ENCODE measurements around the gene LUC7L2. TPM values are rescaled to one million over a fixed set of nuclear protein-coding genes. Genes with fewer than 3 reads are reported as not detected.
"Not testable (repeated sequence)": the region's sequence is repeated elsewhere in the genome, so short reads cannot be mapped to it uniquely, and the experiment has no call there.

The LUC7L2 gene
- total RNA-seq, 1 experiment from 2014 or later, result 94.4 TPM

- Mint-ChIP-seq H3K9me3 (no peaks in the 10 kb centered on the region), H3K4me1 (peaks cover 15% of the 10 kb centered on the region), H3K4me3 (no peak overlapping the region), H3K27ac (no peak overlapping the region), H3K36me3 (no peaks in the 10 kb centered on the region), H3K27me3 (ENCODE audit: low read depth) (no peaks in the 10 kb centered on the region)
- ChIA-PET POLR2A (interaction anchor here (0.6 to 0.7 kb wide), 3 partner anchors 19 to 150 kb away, joined by 4 read pairs; no protein-coding TSS in a partner anchor), CTCF (interaction anchor here (1.2 to 1.3 kb wide), 2 partner anchors 15 to 34 kb away, joined by 3 to 4 read pairs; no protein-coding TSS in a partner anchor)
- TF ChIP-seq ZNF121 (CRISPR knock-in tag; IDR thresholded peaks at IDR 0.05), result 0 out of 2 replicates have a peak, but pooled peaks have one; percentile 19
- TF ChIP-seq CDX4 (CRISPR knock-in tag; IDR thresholded peaks at IDR 0.05; ENCODE audit: borderline replicate concordance), result no peak
- no peak for DNase-seq (ENCODE audit: low spot score)
- ATAC-seq, result no peak
Observed at GRCh38 chr7:139354729-139355128, 5.0 kb upstream of the LUC7L2 start.

- POLR2A ChIA-PET, result interaction anchor here (0.6 kb wide), 2 partner anchors 19 to 136 kb away, joined by 4 read pairs; no protein-coding TSS in a partner anchor
- CTCF ChIA-PET, result interaction anchor here (1.2 to 1.3 kb wide), 2 partner anchors 15 to 34 kb away, joined by 3 to 4 read pairs; no protein-coding TSS in a partner anchor
- no peaks in the 10 kb centered on the region for H3K27me3 Mint-ChIP-seq (ENCODE audit: low read depth)
- no peak for TF ChIP-seq PREB (CRISPR knock-in tag; IDR thresholded peaks at IDR 0.05; ENCODE audit: borderline replicate concordance)
- no peak for TF ChIP-seq IRF2 (CRISPR knock-in tag; IDR thresholded peaks at IDR 0.05; ENCODE audit: borderline replicate concordance, low read depth)
- ATAC-seq, result no peak
- no peak overlapping the region for H3K27ac Mint-ChIP-seq
- peaks cover 15% of the 10 kb centered on the region for H3K4me1 Mint-ChIP-seq
- DNase-seq (ENCODE audit: low spot score), result no peak
- no peaks in the 10 kb centered on the region for H3K9me3 Mint-ChIP-seq
- no peak overlapping the region for H3K4me3 Mint-ChIP-seq
- no peaks in the 10 kb centered on the region for H3K36me3 Mint-ChIP-seq
Observed at GRCh38 chr7:139355320-139355719, 4.4 kb upstream of the LUC7L2 start.

GRCh38 chr7:139357729-139358506, 1.8 kb upstream of the LUC7L2 start:
- H3K36me3 Mint-ChIP-seq; H3K27me3 Mint-ChIP-seq (ENCODE audit: low read depth); POLR2A ChIA-PET; DNase-seq (ENCODE audit: low spot score); ATAC-seq; H3K9me3 Mint-ChIP-seq: not testable (repeated sequence)
- Mint-ChIP-seq H3K4me1 (peaks cover 28% of the 10 kb centered on the region), H3K4me3 (peak overlapping the region; percentile 81), H3K27ac (peak overlapping the region; percentile 97)
- CTCF ChIA-PET, result interaction anchor here (0.6 kb wide), 1 partner anchor 383 kb away, joined by 3 read pairs; no protein-coding TSS in a partner anchor
- TF ChIP-seq ZNF317 (CRISPR knock-in tag; IDR thresholded peaks at IDR 0.05; ENCODE audit: borderline replicate concordance, low read depth), result peak; percentile 60

GRCh38 chr7:139358541-139359365, 941 bp upstream of the LUC7L2 start:
- H3K4me1 Mint-ChIP-seq, result peaks cover 31% of the 10 kb centered on the region
- no peak for DNase-seq (ENCODE audit: low spot score)
- ChIA-PET POLR2A (interaction anchor here (0.6 to 1.9 kb wide), 7 partner anchors 11 to 1183 kb away, joined by 3 to 12 read pairs (median 3); partner anchors contain the start of genes FMC1 and KLRG2), CTCF (interaction anchor here (1.0 to 1.1 kb wide), 2 partner anchors 19 to 76 kb away, joined by 3 to 7 read pairs; no protein-coding TSS in a partner anchor)
- H3K27me3 Mint-ChIP-seq (ENCODE audit: low read depth), result no peaks in the 10 kb centered on the region
- H3K9me3 Mint-ChIP-seq, result no peaks in the 10 kb centered on the region
- no peak; the same call in 1 of the 2 replicates for ATAC-seq
- H3K36me3 Mint-ChIP-seq, result no peaks in the 10 kb centered on the region; the same call in 1 of the 2 replicates
- TF ChIP-seq CREB1 (CRISPR knock-in tag; IDR thresholded peaks at IDR 0.05), result peak; percentile 8; the same call in 1 of the 2 replicates
- no peak for TF ChIP-seq ELF4 (CRISPR knock-in tag; IDR thresholded peaks at IDR 0.05; ENCODE audit: low read depth)
- H3K27ac Mint-ChIP-seq, result peak overlapping the region; percentile 97
- peak overlapping the region; percentile 81 for H3K4me3 Mint-ChIP-seq

- H3K4me3 Mint-ChIP-seq, result peak overlapping the region; percentile 81
- peaks cover 6% of the 10 kb centered on the region for H3K36me3 Mint-ChIP-seq
- H3K27ac Mint-ChIP-seq, result peak overlapping the region; percentile 95
- no peaks in the 10 kb centered on the region for H3K9me3 Mint-ChIP-seq
- no peaks in the 10 kb centered on the region for H3K27me3 Mint-ChIP-seq (ENCODE audit: low read depth)
- peaks cover 33% of the 10 kb centered on the region for H3K4me1 Mint-ChIP-seq
- ChIA-PET CTCF (interaction anchor here (0.6 to 1.1 kb wide), 3 partner anchors 20 to 74 kb away, joined by 3 to 7 read pairs (median 7); no protein-coding TSS in a partner anchor), POLR2A (interaction anchor here (0.6 to 1.9 kb wide), 16 partner anchors 10 to 1181 kb away, joined by 3 to 12 read pairs (median 4); partner anchors contain the start of genes FMC1 and KLRG2)
- ATAC-seq (peak; percentile 82), DNase-seq (ENCODE audit: low spot score) (peak; percentile 99)
- TF ChIP-seq FOXP1 (CRISPR knock-in tag; IDR thresholded peaks at IDR 0.05; ENCODE audit: borderline replicate concordance), result 0 out of 2 replicates have a peak, but pooled peaks have one; percentile 18
- 0 out of 2 replicates have a peak, but pooled peaks have one; percentile 1 for TF ChIP-seq USF1 (CRISPR knock-in tag; IDR thresholded peaks at IDR 0.05)
- no peak for TF ChIP-seq IRF1 (CRISPR knock-in tag; IDR thresholded peaks at IDR 0.05)
- 0 out of 2 replicates have a peak, but pooled peaks have one; percentile 68 for TF ChIP-seq KAT7 (CRISPR knock-in tag; IDR thresholded peaks at IDR 0.05; ENCODE audit: borderline replicate concordance)
- peak; percentile 88 for TF ChIP-seq ZNF281 (CRISPR knock-in tag; IDR thresholded peaks at IDR 0.05)
Observed at GRCh38 chr7:139360210-139360947, 685 bp downstream of the LUC7L2 start.
